GM21423 (cell line): ENCODE results near the gene CD160.
"Not testable (repeated sequence)": the region's sequence is repeated elsewhere in the genome, so short reads cannot be mapped to it uniquely, and the experiment has no call there.

ENCODE experiments used
- ATAC-seq: cut with Tn5 transposase; IDR thresholded peaks from one replicate; pipeline ENCODE4 v1.9.1; 2021; ENCODE audit warnings: mild to moderate bottlenecking, moderate library complexity; ENCODE audit not compliant: unreplicated experiment

CD160 gene

GRCh38 chr1:145719230-145720079 lies at the start of gene CD160:
Gene CD160, plus strand, starts transcription at chr1:145719499. Its CDS starts 8,829 bp downstream, at chr1:145728328.
- ATAC-seq: no peak

- not testable (repeated sequence) for ATAC-seq
Observed at GRCh38 chr1:145670995-145671745, 48.1 kb upstream of the CD160 start.

- not testable (repeated sequence) for ATAC-seq
Observed at GRCh38 chr1:145673217-145673616, 46.1 kb upstream of the CD160 start.

- ATAC-seq: not testable (repeated sequence)
Observed at GRCh38 chr1:145684858-145685257, 34.4 kb upstream of the CD160 start.

- ATAC-seq: not testable (repeated sequence)
Observed at GRCh38 chr1:145686078-145686477, 33.2 kb upstream of the CD160 start.

- ATAC-seq: no peak
Observed at GRCh38 chr1:145688328-145688727, 31.0 kb upstream of the CD160 start.

GRCh38 chr1:145688924-145689323 lies 30.4 kb upstream of the CD160 start:
- no peak for ATAC-seq

GRCh38 chr1:145689922-145690321 lies 29.4 kb upstream of the CD160 start:
- ATAC-seq: no peak

GRCh38 chr1:145690587-145691558 lies 28.4 kb upstream of the CD160 start:
- ATAC-seq: peak; percentile 79

GRCh38 chr1:145692785-145693443 lies 26.4 kb upstream of the CD160 start:
- ATAC-seq: no peak

- ATAC-seq: no peak
Observed at GRCh38 chr1:145695821-145696629, 23.3 kb upstream of the CD160 start.

- no peak for ATAC-seq
Observed at GRCh38 chr1:145696630-145696960, 22.7 kb upstream of the CD160 start.

GRCh38 chr1:145701306-145701862 lies 17.9 kb upstream of the CD160 start:
- ATAC-seq: no peak

GRCh38 chr1:145702052-145702451 lies 17.2 kb upstream of the CD160 start:
- ATAC-seq: no peak

GRCh38 chr1:145702826-145703225 lies 16.5 kb upstream of the CD160 start:
- no peak for ATAC-seq

- ATAC-seq: no peak
Observed at GRCh38 chr1:145705622-145706021, 13.7 kb upstream of the CD160 start.

- no peak for ATAC-seq
Observed at GRCh38 chr1:145706086-145706664, 13.1 kb upstream of the CD160 start.

- no peak for ATAC-seq
Observed at GRCh38 chr1:145707183-145707867, 12.0 kb upstream of the CD160 start, which contains the start of gene PDZK1. Gene PDZK1, minus strand, starts transcription at chr1:145707368. Its CDS starts 19,347 bp downstream, at chr1:145688021.
